CMK (cell line): ENCODE data around the gene NAXE.
A peak's percentile ranks its signal among the peaks of the same experiment; 100 is the strongest.
"Not testable (repeated sequence)": the region's sequence is repeated elsewhere in the genome, so short reads cannot be mapped to it uniquely, and the experiment has no call there.

Experiments used
- DNase-seq: peaks from one replicate; pipeline ENCODE4 v3.0.0-alpha.2; 2010; ENCODE audit warnings: low read depth

NAXE gene

DNA sequence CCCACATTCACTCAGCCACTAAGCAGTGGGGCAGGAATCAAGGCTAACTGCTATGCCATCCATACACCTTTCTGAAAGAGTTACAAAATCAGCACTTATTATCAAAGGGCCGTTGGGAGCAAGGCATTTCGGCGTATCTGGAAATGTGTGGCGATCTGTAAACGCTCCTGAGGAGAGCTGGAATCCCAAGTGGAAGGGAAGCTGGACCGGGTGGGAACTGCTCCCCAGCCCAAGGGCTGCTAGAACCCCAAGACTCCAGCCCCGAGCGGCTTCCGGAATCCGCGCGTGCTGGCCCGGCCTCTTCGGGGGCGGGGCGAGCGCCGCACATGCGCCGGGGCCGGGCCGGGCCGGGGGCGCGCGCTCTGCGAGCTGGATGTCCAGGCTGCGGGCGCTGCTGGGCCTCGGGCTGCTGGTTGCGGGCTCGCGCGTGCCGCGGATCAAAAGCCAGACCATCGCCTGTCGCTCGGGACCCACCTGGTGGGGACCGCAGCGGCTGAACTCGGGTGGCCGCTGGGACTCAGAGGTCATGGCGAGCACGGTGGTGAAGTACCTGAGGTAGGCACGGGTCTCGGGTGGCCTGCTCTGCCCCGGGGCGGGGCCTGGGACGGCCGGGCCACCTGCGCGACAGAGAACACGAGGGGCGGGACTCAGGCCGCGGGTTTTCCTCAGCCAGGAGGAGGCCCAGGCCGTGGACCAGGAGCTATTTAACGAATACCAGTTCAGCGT, at the start of gene NAXE:
Gene NAXE, plus strand, starts transcription at position 345 of the 726 bp plus-strand sequence. Its CDS starts 29 bp downstream, at position 374.
- DNase-seq = peak; percentile 61

GRCh38 chr1:156543066-156543465, 48.5 kb upstream of the NAXE start:
- peak; percentile 48 for DNase-seq

- DNase-seq = no peak
Measured at GRCh38 chr1:156544592-156545102, 46.9 kb upstream of the NAXE start.

DNA sequence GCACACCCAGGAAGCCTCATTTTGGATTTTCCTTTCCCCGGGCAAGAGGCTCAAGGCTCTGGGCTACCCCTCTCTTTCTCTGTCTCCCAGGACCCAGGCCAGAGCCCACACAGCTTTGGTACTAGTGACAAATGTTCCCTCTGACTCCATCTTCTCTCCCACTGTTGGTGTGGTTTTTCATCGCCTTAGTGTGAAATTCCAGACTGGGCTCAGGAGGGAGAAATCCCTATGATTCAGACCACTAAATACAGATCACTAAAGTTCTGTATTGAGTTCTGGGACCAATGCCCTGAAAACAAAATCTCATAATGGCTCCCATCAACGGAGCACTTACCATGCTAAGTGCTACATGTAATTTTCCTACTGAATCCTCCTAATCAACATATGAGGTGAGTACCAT, 45.3 kb upstream of the NAXE start:
- no peak for DNase-seq

DNA sequence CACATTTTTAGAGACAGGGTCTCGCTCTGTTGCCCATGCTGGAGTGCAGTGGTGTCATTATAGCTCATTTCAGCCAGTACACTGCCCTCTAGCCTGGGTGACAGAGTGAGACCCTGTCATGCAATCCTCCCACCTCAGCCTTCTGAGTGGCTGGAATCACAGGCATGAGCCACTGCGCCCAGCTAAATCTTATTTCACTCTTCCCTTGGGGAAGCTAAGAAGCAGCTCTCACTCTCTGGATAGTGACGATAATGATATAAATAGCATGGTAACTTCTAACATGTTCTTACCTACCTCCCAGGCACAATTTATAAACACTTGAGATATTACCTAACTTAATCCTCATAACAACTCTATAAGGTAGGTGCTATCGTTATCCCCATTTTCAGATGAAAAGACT, 44.1 kb upstream of the NAXE start:
- no peak for DNase-seq

- DNase-seq = no peak
Measured at GRCh38 chr1:156547982-156548381, 43.6 kb upstream of the NAXE start.

DNA sequence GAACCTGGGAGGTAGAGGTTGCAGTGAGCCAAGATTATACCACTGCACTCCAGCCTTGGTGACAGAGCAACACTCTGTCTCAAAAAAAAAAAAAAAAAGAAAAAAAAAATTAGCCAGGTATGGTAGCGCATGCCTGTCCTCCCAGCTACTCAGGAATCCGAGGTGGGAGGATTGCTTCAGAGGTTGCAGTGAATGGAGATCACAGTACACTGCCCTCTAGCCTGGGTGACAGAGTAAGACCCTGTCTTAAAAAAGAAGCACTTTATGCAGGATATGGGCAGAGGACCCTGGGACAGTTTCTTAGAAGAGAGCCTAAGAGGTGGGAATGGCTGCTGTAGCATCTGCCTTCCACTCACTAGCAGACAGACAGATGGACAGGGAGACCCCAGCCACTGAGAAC, 42.2 kb upstream of the NAXE start:
- DNase-seq = no peak

DNA sequence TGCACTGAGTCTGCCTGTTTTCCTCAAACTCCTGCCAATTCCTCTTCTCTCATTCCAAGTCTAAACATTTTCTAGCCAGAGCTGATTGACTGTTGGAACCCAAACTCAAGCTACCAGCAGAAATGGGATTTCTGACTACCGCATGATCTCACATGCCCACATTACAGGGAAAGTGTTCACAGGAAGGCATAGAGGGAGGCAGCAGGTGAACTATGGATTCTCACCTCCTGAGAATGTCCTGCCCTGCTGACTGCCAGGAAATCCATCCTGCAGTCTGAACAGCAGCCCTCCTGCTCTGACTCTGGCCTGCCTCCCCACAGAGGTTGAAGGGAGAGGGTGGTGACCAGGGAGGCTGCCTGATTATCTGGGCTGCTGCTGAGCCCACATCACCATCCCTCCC, 41.7 kb upstream of the NAXE start:
- no peak for DNase-seq

DNA sequence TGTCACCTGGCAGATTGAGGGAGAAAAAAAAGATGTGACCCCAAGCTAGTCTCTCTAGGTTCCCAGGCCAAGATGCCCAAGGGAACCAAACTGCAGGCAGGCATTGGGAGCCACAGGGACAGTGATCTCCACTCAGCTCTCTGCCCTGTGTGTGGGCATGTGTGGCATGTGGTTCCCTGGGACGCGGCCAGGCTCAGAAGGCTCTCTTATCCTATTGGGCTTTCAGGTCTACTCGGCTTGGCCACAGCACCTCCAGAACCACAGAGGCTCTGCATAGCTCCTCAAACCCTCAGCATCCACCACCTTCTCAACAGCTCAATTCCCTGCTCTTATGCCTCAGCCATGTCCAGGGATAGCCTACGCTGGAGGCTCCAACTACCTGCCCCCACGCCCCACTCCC, 41.2 kb upstream of the NAXE start:
- no peak for DNase-seq

DNA sequence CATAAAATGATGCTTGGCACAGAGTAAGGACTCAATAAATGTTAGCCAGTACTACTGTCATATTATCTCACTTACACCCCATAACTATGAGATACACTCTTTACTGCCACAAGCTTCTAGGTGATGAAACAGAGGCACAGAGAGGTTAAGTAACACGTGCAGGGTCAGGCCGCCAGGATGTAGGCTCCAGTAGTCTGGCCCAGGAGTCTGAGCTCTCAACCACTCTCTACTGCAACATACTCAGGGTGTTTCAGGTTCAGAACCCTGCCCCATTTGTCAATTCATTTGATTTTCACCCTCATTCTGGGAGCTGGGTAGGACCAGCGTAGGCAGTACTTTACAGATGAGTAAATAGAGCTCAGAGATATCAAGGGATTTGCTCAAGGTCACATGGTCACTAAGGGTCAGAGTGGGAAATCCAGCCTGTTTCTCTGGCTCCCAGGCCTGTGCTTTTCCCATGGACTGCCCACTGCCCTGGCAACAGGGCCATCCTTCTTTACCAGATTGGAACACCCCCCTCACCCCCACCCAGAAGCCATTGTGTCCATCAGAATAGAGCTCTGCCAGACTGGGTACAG, 40.4 kb upstream of the NAXE start:
- no peak for DNase-seq

- no peak for DNase-seq
Measured at GRCh38 chr1:156551869-156552268, 39.7 kb upstream of the NAXE start.

GRCh38 chr1:156552518-156552917, 39.1 kb upstream of the NAXE start:
- no peak for DNase-seq

GRCh38 chr1:156552937-156553336, 38.6 kb upstream of the NAXE start:
- DNase-seq = not testable (repeated sequence)

DNA sequence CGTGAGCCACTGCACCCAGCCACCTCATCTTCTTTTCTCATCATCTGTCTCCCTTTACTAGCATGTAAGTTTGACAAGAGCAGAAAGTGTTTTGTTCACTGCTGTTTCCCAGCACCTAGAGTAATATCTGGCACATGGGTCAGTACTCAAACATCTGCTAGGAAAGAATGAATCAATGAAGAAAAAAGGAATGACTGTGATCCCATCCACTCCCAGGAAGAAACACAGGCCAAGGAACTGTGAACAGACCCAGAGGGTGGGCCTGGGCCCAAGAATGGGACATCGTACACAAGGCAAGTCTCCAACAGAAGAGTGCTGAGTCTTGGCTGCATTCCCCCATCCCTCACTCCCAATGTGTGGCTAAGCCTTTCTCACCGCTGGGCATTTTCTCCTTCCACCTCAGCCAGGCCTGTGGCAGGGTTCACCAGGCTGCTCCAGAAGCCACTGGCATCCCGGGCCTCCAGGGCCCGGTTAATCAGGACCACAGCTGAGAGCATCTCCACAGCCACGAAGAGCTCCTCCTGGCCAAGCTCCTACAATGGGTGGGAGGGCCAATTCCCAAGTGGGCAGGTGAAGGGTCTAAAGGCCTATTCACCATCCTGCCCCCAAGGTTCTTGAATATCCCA, 37.6 kb upstream of the NAXE start:
- DNase-seq = no peak

DNA sequence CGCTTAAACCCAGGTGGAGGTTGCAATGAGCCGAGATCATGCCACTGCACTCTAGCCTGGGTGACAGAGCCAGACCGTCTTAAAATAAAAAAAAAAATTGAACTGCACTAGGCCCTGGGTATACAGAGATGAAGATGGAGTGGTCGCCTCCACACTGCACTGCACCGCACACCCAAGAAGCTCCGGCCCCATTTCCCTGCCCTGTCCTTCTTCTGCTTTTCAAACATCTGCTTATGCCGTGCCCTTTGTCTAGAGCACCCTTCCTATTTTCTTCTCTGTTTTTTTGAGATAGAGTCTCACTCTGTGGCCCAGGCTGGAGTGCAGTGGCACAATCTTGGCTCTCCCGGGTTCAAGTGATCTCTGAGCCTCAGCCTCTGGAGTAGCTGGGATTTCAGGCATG, 36.6 kb upstream of the NAXE start:
- DNase-seq = no peak

DNA sequence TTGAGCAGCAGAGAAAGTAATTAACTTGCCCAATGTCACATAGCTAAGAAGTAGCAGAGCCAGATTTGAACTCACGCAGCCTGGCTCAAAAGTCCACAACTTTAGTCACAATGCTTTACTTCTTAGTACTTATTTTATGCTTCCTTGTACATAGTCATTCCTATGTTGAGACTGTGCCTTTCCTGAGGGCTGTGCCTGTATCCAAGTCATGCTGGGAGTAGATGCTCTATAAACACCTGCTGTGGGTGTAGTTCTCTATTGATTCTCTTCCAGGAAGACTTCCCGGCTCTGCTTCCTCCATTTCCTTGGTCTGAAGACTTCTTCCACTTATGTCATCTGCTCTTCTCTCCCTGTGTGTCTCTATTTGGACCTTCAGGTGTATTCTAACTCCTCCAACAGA, 35.9 kb upstream of the NAXE start:
- no peak for DNase-seq

GRCh38 chr1:156556354-156556753, 35.2 kb upstream of the NAXE start:
- DNase-seq = no peak

DNA sequence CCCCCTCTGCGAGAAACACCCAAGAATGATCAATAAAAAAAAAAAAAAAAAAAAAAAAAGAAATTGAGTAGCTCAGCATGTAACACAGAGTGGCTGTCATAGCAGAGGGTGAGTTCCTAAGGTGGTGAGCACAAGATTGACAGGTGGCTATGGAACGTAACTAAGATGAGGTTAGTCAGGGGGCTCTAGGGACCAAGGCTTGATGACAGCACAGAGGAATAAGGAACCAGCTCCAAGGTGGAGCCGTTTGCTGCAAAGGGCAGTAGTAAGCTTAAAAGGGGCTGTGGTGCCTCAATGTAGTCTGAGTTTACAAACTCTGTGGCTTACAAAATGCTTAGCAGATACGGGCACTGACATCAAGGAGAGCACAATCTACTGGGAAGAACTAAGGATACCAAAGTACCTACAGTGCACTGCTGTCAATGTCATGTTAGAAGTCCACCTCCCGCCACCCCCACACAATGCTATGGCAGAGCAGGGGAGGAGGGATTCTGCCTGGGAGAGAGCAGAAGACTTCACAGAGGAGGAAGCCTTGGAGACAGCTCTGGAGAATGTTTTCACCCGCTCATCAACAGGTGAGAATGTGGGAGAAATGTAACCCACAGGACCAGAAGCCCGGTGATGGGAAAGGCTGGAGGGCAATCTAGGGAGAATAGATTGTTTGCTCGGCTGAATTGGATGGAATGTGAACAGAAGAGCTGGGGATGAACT, 32.3 kb upstream of the NAXE start:
- no peak for DNase-seq

- no peak for DNase-seq
Measured at GRCh38 chr1:156559797-156560385, 31.7 kb upstream of the NAXE start.

- no peak for DNase-seq
Measured at GRCh38 chr1:156560585-156561163, 30.9 kb upstream of the NAXE start.

DNA sequence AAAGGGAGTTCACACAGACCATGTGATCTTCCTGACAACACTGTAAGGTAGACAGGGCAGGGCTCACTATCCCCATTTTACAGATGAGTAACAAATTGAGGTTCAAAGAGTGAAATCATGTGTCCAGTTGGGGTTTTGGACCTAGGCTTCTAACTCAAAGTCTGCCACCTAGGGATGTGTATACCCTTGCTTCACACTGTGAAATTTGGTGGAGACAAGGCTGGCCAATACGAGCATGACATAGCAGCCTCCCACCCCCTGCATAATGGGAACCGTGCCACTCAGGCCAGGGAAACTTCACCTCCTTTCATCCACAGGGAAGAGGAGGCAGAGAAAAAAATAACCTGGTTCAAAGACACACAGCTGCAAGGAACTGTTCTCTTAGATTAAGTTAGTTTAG, 26.1 kb upstream of the NAXE start:
- DNase-seq = no peak

DNA sequence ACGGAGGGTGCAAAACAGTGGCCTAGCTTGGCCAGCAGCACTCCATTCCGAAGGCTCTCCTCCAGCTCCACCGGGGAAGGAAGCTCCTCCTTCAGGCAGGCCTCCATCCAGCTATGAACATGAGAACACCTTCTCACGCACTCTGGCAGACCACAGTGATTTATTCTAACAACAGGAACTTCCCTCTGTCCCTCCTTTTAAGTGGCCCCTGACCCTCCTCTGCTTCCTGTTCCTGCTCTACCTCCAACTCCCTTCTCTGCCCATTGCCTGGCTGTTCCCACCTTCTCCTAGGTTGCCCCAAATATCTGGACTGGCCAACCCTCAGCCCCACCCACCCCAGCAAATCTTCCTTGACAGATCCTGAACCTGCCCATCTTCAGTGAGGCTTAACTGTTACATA, 25.1 kb upstream of the NAXE start:
- DNase-seq = no peak
